ENCODE measurements around the gene PSG4. TPM values are rescaled to one million over a fixed set of nuclear protein-coding genes. Genes with fewer than 3 reads are reported as not detected.
"Not testable (repeated sequence)": the region's sequence is repeated elsewhere in the genome, so short reads cannot be mapped to it uniquely, and the experiment has no call there.

PSG4 gene
- total RNA-seq, 1 donor from 2014 or later = not detected

GRCh38 chr19:43201337-43201801, 4.1 kb downstream of the PSG4 start:
- not testable (repeated sequence) for DNase-seq (ENCODE audit: low spot score in 2 of 2); FAIRE-seq

GRCh38 chr19:43198686-43199419, 6.6 kb downstream of the PSG4 start:
- FAIRE-seq; DNase-seq (ENCODE audit: low spot score in 2 of 2): not testable (repeated sequence)

GRCh38 chr19:43197666-43198397, 7.6 kb downstream of the PSG4 start:
- not testable (repeated sequence) for FAIRE-seq; DNase-seq (ENCODE audit: low spot score in 2 of 2)

GRCh38 chr19:43194397-43194796, 11.0 kb downstream of the PSG4 start:
- FAIRE-seq; DNase-seq (ENCODE audit: low spot score in 2 of 2): not testable (repeated sequence)

- not testable (repeated sequence) for FAIRE-seq; DNase-seq (ENCODE audit: low spot score in 2 of 2)
Measured at GRCh38 chr19:43192381-43193155, 12.9 kb downstream of the PSG4 start.

- DNase-seq (ENCODE audit: low spot score in 2 of 2) = not testable (repeated sequence)
Measured at GRCh38 chr19:43188092-43188491, 17.3 kb downstream of the PSG4 start.

GRCh38 chr19:43186311-43186935, 19.0 kb downstream of the PSG4 start, which contains the start of gene PSG5:
Gene PSG5, minus strand, starts transcription at chr19:43186536. Its CDS starts 131 bp downstream, at chr19:43186405.
- not testable (repeated sequence) for FAIRE-seq; DNase-seq (ENCODE audit: low spot score in 2 of 2)

More at GRCh38 chr19:43188092-43188491, 17.3 kb downstream of the PSG4 start:
- not testable (repeated sequence) for FAIRE-seq

- DNase-seq (ENCODE audit: low spot score in 2 of 2) = not testable (repeated sequence)
Measured at GRCh38 chr19:43181869-43182771, 23.3 kb downstream of the PSG4 start.

GRCh38 chr19:43179569-43180147, 25.8 kb downstream of the PSG4 start:
- not testable (repeated sequence) for FAIRE-seq; DNase-seq (ENCODE audit: low spot score in 2 of 2)

More at GRCh38 chr19:43181869-43182771, 23.3 kb downstream of the PSG4 start:
- FAIRE-seq = not testable (repeated sequence)

- not testable (repeated sequence) for FAIRE-seq; DNase-seq (ENCODE audit: low spot score in 2 of 2)
Measured at GRCh38 chr19:43178577-43178976, 26.9 kb downstream of the PSG4 start.

- FAIRE-seq; DNase-seq (ENCODE audit: low spot score in 2 of 2): not testable (repeated sequence)
Measured at GRCh38 chr19:43165906-43166305, 39.5 kb downstream of the PSG4 start.

- not testable (repeated sequence) for DNase-seq (ENCODE audit: low spot score in 2 of 2); FAIRE-seq
Measured at GRCh38 chr19:43163135-43163534, 42.3 kb downstream of the PSG4 start.

GRCh38 chr19:43162261-43162660, 43.2 kb downstream of the PSG4 start:
- DNase-seq (ENCODE audit: low spot score in 2 of 2); FAIRE-seq: not testable (repeated sequence)

GRCh38 chr19:43152214-43152613, 53.2 kb downstream of the PSG4 start:
- DNase-seq (ENCODE audit: low spot score in 2 of 2) = no peak
- FAIRE-seq = no peak

GRCh38 chr19:43149788-43150187, 55.6 kb downstream of the PSG4 start:
- not testable (repeated sequence) for DNase-seq (ENCODE audit: low spot score in 2 of 2); FAIRE-seq

- FAIRE-seq = no peak
- no peak for DNase-seq (ENCODE audit: low spot score in 2 of 2)
Measured at GRCh38 chr19:43148233-43148632, 57.2 kb downstream of the PSG4 start.

Data from frontal cortex (tissue), 4 donors.